22Rv1 (cell line): ENCODE measurements around the gene ADAM21.

Source experiments
- CTCF ChIP-seq: fragments of 450-650 bp; IDR thresholded peaks from 2 replicates; pipeline ENCODE4 v1.5.1; 2017; ENCODE audit warnings: mild to moderate bottlenecking
- ZFX ChIP-seq: fragments of 450-650 bp; IDR thresholded peaks from 2 replicates; pipeline ENCODE4 v1.6.1; 2017; ENCODE audit warnings: antibody characterized with exemption, borderline replicate concordance

DNA sequence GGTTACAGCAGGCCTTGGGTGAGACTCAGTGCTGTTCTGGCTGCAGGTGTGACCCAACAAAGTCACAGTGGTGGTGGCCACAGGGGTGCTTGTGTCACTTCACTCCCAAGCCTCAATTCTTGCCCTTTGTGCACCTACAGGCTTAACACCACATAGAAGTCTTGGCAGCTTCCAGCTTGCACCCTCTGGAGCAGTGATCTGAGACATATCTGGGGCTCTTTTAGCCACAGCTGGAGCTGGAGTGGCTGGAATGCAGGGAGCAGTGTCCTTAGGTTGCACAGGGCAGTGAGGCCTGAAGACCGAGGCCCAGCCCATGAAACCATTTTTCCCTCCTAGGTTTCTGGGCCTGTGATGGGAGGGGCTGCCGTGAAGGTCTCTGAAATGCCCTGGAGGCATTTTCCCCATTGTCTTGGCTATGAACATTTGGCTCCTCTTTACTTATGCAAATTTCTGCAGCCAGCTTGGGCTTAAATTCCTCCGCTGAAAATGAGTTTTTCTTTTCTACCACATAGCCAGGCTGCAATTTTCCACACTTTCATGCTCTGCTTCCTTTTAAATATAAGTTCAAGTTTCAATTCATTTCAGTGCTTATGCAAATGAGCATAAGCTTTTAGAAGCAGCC lies 37.7 kb downstream of the ADAM21 start:
- TF ChIP-seq CTCF (no peak), ZFX (no peak)
